OCI-LY7 (cell line): Measurements from ENCODE around the gene MIEF1. TPM values are rescaled to one million over a fixed set of nuclear protein-coding genes. Genes with fewer than 3 reads are reported as not detected.

ENCODE experiments used
- BruUV-seq: library from RNA; stranded (reverse); fragments of 400-500 nt; replicated peaks from 2 replicates; lab custom pipeline; 2021; lab: Mats Ljungman, UMichigan
- CTCF ChIA-PET: fragments of 300-600 bp; sonication (Branson Sonifier 250); formaldehyde crosslinking; loops from one replicate; lab custom pipeline; 2022; ENCODE audit warnings: antibody characterized with exemption; ENCODE audit not compliant: unreplicated experiment; lab: Charles Lee
- POLR2A ChIA-PET: fragments of 300-600 bp; sonication (Branson Sonifier 250); formaldehyde crosslinking; loops from one replicate; lab custom pipeline; 2022; ENCODE audit warnings: antibody characterized with exemption; lab: Charles Lee
- DNase-seq: peaks from one replicate; pipeline ENCODE4 v3.0.0-alpha.2; 2015; ENCODE audit warnings: low spot score
- H2AFZ ChIP-seq: fragments of 200-600 bp; sonication (generic), shearing (Covaris generic); 2 replicates; pipeline ENCODE4 v1.6.1; 2014; ENCODE audit warnings: mild to moderate bottlenecking, antibody characterized with exemption, low read length, moderate library complexity
- H3K27ac ChIP-seq: fragments of 200-600 bp; sonication (generic); 2 replicates; pipeline ENCODE4 v1.5.1; 2014; ENCODE audit warnings: mixed run types, low read depth, mild to moderate bottlenecking, moderate library complexity, low read length, inconsistent platforms; ENCODE audit not compliant: poor library complexity, severe bottlenecking
- H3K36me3 ChIP-seq: fragments of 200-600 bp; sonication (generic); 2 replicates; pipeline ENCODE4 v1.6.1; 2014; ENCODE audit warnings: mild to moderate bottlenecking, antibody characterized with exemption, low read length, moderate library complexity, mixed read lengths; ENCODE audit not compliant: insufficient read depth
- H3K4me1 ChIP-seq: fragments of 200-600 bp; sonication (generic); 2 replicates; pipeline ENCODE4 v1.5.1; 2014; ENCODE audit warnings: mild to moderate bottlenecking, low read length; ENCODE audit not compliant: insufficient read depth, poor library complexity, severe bottlenecking
- H3K4me2 ChIP-seq: fragments of 200-600 bp; sonication (generic); 2 replicates; pipeline ENCODE4 v1.6.1; 2014; ENCODE audit warnings: mild to moderate bottlenecking, low read length
- H3K4me3 ChIP-seq: fragments of 200-600 bp; sonication (generic); 2 replicates; pipeline ENCODE4 v1.5.1; 2014; ENCODE audit warnings: mild to moderate bottlenecking, low read depth, low read length; ENCODE audit not compliant: poor library complexity, severe bottlenecking
- H3K79me2 ChIP-seq: fragments of 200-600 bp; sonication (generic); 2 replicates; pipeline ENCODE4 v1.6.1; 2016; ENCODE audit warnings: low read depth, mild to moderate bottlenecking, low read length, moderate library complexity, mixed read lengths; ENCODE audit not compliant: insufficient read depth
- H3K9me2 ChIP-seq: fragments of 200-600 bp; sonication (generic); 2 replicates; pipeline ENCODE4 v1.6.1; 2016; ENCODE audit warnings: mild to moderate bottlenecking, low read length, mixed read lengths; ENCODE audit not compliant: insufficient read depth
- H3K9me3 ChIP-seq: fragments of 200-600 bp; sonication (generic); 2 replicates; pipeline ENCODE4 v1.6.1; 2014; ENCODE audit warnings: mild to moderate bottlenecking, mixed run types, low read length, mixed read lengths
- H4K20me1 ChIP-seq: fragments of 200-600 bp; sonication (generic); 2 replicates; pipeline ENCODE4 v1.6.1; 2014; ENCODE audit warnings: mild to moderate bottlenecking, antibody characterized with exemption, low read length, moderate library complexity, mixed read lengths; ENCODE audit not compliant: insufficient read depth
- EZH2phosphoT487 ChIP-seq: fragments of 200-600 bp; sonication (generic); IDR thresholded peaks from 2 replicates; pipeline ENCODE4 v1.6.1; 2018; ENCODE audit warnings: low read depth, borderline replicate concordance, mild to moderate bottlenecking, mixed run types, antibody characterized with exemption, low read length, moderate library complexity, mixed read lengths
- intact Hi-C: fragments of 100-400 bp; cut with micrococcal nuclease; formaldehyde crosslinking; loops from one replicate; pipeline ENCODE4 v1.10.0; 2022; ENCODE audit not compliant: unreplicated experiment
- total RNA-seq, 2 experiments: library from RNA; depleted of rRNA in 1 of 2; stranded (reverse); fragments of >200 nt in 1 of 2; shearing (Covaris generic) in 1 of 2; gene quantifications; 2 replicates each; pipeline ENCODE4 v1.2.3, GENCODE V29; 2014 to 2022
- TF ChIP-seq, protein P1 (sequence below): fragments of 200-600 bp; sonication (generic); conservative IDR thresholded peaks from 2 replicates; pipeline ENCODE4 v1.5.1; 2014; ENCODE audit warnings: mild to moderate bottlenecking, antibody characterized with exemption, low read length, moderate library complexity, mixed read lengths

The MIEF1 gene
- total RNA-seq, 2 experiments from 2014 or later: 32.5 to 55.0 TPM

- TF ChIP-seq, protein P1, sequence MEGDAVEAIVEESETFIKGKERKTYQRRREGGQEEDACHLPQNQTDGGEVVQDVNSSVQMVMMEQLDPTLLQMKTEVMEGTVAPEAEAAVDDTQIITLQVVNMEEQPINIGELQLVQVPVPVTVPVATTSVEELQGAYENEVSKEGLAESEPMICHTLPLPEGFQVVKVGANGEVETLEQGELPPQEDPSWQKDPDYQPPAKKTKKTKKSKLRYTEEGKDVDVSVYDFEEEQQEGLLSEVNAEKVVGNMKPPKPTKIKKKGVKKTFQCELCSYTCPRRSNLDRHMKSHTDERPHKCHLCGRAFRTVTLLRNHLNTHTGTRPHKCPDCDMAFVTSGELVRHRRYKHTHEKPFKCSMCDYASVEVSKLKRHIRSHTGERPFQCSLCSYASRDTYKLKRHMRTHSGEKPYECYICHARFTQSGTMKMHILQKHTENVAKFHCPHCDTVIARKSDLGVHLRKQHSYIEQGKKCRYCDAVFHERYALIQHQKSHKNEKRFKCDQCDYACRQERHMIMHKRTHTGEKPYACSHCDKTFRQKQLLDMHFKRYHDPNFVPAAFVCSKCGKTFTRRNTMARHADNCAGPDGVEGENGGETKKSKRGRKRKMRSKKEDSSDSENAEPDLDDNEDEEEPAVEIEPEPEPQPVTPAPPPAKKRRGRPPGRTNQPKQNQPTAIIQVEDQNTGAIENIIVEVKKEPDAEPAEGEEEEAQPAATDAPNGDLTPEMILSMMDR: no peak
- no peak for TF ChIP-seq EZH2phosphoT487
- Histone ChIP-seq H3K27ac (peak overlapping the region; percentile 66), H3K36me3 (peaks cover 31% of the 10 kb centered on the region; the same call in 1 of the 2 replicates), H4K20me1 (peaks cover 6% of the 10 kb centered on the region; the same call in 1 of the 2 replicates), H3K4me1 (peaks cover 91% of the 10 kb centered on the region), H2AFZ (no peak overlapping the region), H3K4me2 (peak overlapping the region; percentile 76), H3K79me2 (peaks cover 45% of the 10 kb centered on the region; the same call in 1 of the 2 replicates), H3K9me3 (no peaks in the 10 kb centered on the region), H3K4me3 (peak overlapping the region; percentile 25), H3K9me2 (no peaks in the 10 kb centered on the region)
- ChIA-PET POLR2A (interaction anchor here (0.6 to 1.7 kb wide), 2 partner anchors 24 to 107 kb away, joined by 3 to 5 read pairs; no protein-coding TSS in a partner anchor), CTCF (no interaction called here)
- no TSS peak for BruUV-seq
- DNase-seq: no peak
- intact Hi-C loops: loop anchor here (5.0 kb wide), 1 partner anchor 73 kb away; the partner anchor contains the start of gene TAB1
These were observed 31.4 kb upstream of the MIEF1 start for GRCh38 chr22:39470451-39471291.

- Histone ChIP-seq H2AFZ (no peak overlapping the region), H3K4me2 (peak overlapping the region; percentile 76), H3K27ac (peak overlapping the region; percentile 66), H3K79me2 (peaks cover 36% of the 10 kb centered on the region; the same call in 1 of the 2 replicates), H3K9me3 (no peaks in the 10 kb centered on the region), H3K4me3 (peak overlapping the region; percentile 25), H4K20me1 (peaks cover 6% of the 10 kb centered on the region; the same call in 1 of the 2 replicates), H3K9me2 (no peaks in the 10 kb centered on the region), H3K36me3 (peaks cover 30% of the 10 kb centered on the region; the same call in 1 of the 2 replicates), H3K4me1 (peaks cover 82% of the 10 kb centered on the region)
- ChIA-PET CTCF (no interaction called here), POLR2A (interaction anchor here (0.6 to 1.7 kb wide), 3 partner anchors 24 to 108 kb away, joined by 3 to 5 read pairs (median 3); no protein-coding TSS in a partner anchor)
- no peak for DNase-seq
- intact Hi-C loops: loop anchor here (5.0 kb wide), 1 partner anchor 74 kb away; the partner anchor contains the start of gene TAB1
- no peak for TF ChIP-seq EZH2phosphoT487
- TF ChIP-seq, protein P1: no peak
- no TSS peak for BruUV-seq
These were observed 30.5 kb upstream of the MIEF1 start for GRCh38 chr22:39471381-39472141.
